Endodermal cell (in vitro differentiated cells): ENCODE data around the gene CNTNAP5. TPM values are rescaled to one million over a fixed set of nuclear protein-coding genes. Genes with fewer than 3 reads are reported as not detected.
A peak's percentile ranks its signal among the peaks of the same experiment; 100 is the strongest.

ENCODE experiments used
- DNase-seq: peaks from one replicate; pipeline ENCODE4 v3.0.0-alpha.2; 2017
- H3K27ac ChIP-seq: 2 replicates; pipeline ENCODE4 v1.5.1; 2013; ENCODE audit warnings: mild to moderate bottlenecking, low read depth, low read length, moderate library complexity
- H3K27me3 ChIP-seq: 2 replicates; pipeline ENCODE4 v1.6.1; 2013; ENCODE audit warnings: mild to moderate bottlenecking, low read length, moderate library complexity; ENCODE audit not compliant: insufficient read depth, control insufficient read depth, poor library complexity, severe bottlenecking
- H3K36me3 ChIP-seq: 2 replicates; pipeline ENCODE4 v1.7.0; 2013; ENCODE audit warnings: mild to moderate bottlenecking, low read length, moderate library complexity; ENCODE audit not compliant: control insufficient read depth, insufficient read depth
- H3K4me1 ChIP-seq: one replicate; pipeline ENCODE4 v1.7.0; 2013; ENCODE audit warnings: low read length; ENCODE audit not compliant: control insufficient read depth, insufficient read depth
- H3K4me3 ChIP-seq: 2 replicates; pipeline ENCODE4 v1.5.1; 2013; ENCODE audit warnings: mild to moderate bottlenecking, low read length, moderate library complexity
- H3K9ac ChIP-seq: 2 replicates; pipeline ENCODE4 v1.6.1; 2013; ENCODE audit warnings: mild to moderate bottlenecking, low read length, moderate library complexity; ENCODE audit not compliant: poor library complexity, severe bottlenecking; ENCODE audit errors: extremely low read depth
- H3K9me3 ChIP-seq: 2 replicates; pipeline ENCODE4 v1.6.1; 2013; ENCODE audit warnings: mild to moderate bottlenecking, low read length, moderate library complexity; ENCODE audit not compliant: control insufficient read depth
- H3K27ac Mint-ChIP-seq: 2 replicates; pipeline ENCODE4 v1.8.0; 2020; ENCODE audit warnings: mixed read lengths
- H3K27me3 Mint-ChIP-seq: 2 replicates; pipeline ENCODE4 v1.8.0; 2021; ENCODE audit warnings: mild to moderate bottlenecking, mixed read lengths; ENCODE audit not compliant: insufficient read depth
- H3K36me3 Mint-ChIP-seq: 2 replicates; pipeline ENCODE4 v1.8.0; 2020; ENCODE audit warnings: low read depth, mixed read lengths
- H3K4me1 Mint-ChIP-seq: 2 replicates; pipeline ENCODE4 v1.8.0; 2020; ENCODE audit warnings: mixed read lengths
- H3K4me3 Mint-ChIP-seq: 2 replicates; pipeline ENCODE4 v1.8.0; 2020; ENCODE audit warnings: mild to moderate bottlenecking, moderate library complexity, mixed read lengths
- H3K9me3 Mint-ChIP-seq: 2 replicates; pipeline ENCODE4 v1.8.0; 2020; ENCODE audit warnings: mild to moderate bottlenecking, mixed read lengths
- CTCF ChIP-seq: fragments of 200-600 bp; sonication (generic); conservative IDR thresholded peaks from 2 replicates; pipeline ENCODE4 v1.5.0; 2021; ENCODE audit warnings: antibody characterized with exemption, mild to moderate bottlenecking
- WGBS, 2 experiments: methylation state at CpG; one replicate each; pipeline versions ENCODE4 v1.1.5 to v1.1.7; 2013; ENCODE audit warnings: missing lambda C conversion rate in 2 of 2, mixed read lengths in 1 of 2; ENCODE audit not compliant: insufficient coverage in 1 of 2, insufficient read length in 1 of 2; 5-methylcytosine and 5-hydroxymethylcytosine counted together
- total RNA-seq, 2 donors: library from RNA; stranded (reverse); fragmentation: NEBNext Ultra II Directional in 1 of 2; extraction: Animal tissue kit (Norgen Biotek cat#: 25700) in 1 of 2; gene quantifications; 2 replicates in 1 of 2; 3 replicates in 1 of 2; pipeline ENCODE4 v1.2.1, GENCODE V29; 2021

The CNTNAP5 gene
- total RNA-seq, 2 donors from 2014 or later, result 0.70 to 4.4 TPM

- Histone ChIP-seq H3K9ac (peak overlapping the region; percentile 57), H3K36me3 (no peaks in the 10 kb centered on the region), H3K27me3 (no peaks in the 10 kb centered on the region), H3K4me3 (no peak overlapping the region), H3K27ac (no peak overlapping the region), H3K9me3 (no peaks in the 10 kb centered on the region), H3K4me1 (peaks cover 19% of the 10 kb centered on the region)
- WGBS, 2 experiments, result 38 to 49% methylated on average over 1 to 6 of the region's 6 CpGs
- Mint-ChIP-seq H3K27me3 (no peaks in the 10 kb centered on the region), H3K4me3 (no peak overlapping the region), H3K36me3 (no peaks in the 10 kb centered on the region), H3K9me3 (no peaks in the 10 kb centered on the region), H3K4me1 (peaks cover 47% of the 10 kb centered on the region), H3K27ac (peak overlapping the region; percentile 83)
- DNase-seq, result peak; percentile 82
- TF ChIP-seq CTCF, result no peak
Measured at GRCh38 chr2:124609667-124610066, 584.6 kb downstream of the CNTNAP5 start.

- Histone ChIP-seq H3K9me3 (no peaks in the 10 kb centered on the region), H3K27ac (no peak overlapping the region), H3K4me1 (peaks cover 19% of the 10 kb centered on the region), H3K27me3 (no peaks in the 10 kb centered on the region), H3K9ac (peak overlapping the region; percentile 57), H3K4me3 (no peak overlapping the region), H3K36me3 (no peaks in the 10 kb centered on the region)
- no peak for TF ChIP-seq CTCF
- Mint-ChIP-seq H3K4me3 (no peak overlapping the region), H3K4me1 (peaks cover 47% of the 10 kb centered on the region), H3K27me3 (no peaks in the 10 kb centered on the region), H3K9me3 (no peaks in the 10 kb centered on the region), H3K36me3 (no peaks in the 10 kb centered on the region), H3K27ac (peak overlapping the region; percentile 83)
- DNase-seq, result peak; percentile 75
Measured at GRCh38 chr2:124610141-124610540, 585.1 kb downstream of the CNTNAP5 start.

- Histone ChIP-seq H3K4me3 (no peak overlapping the region), H3K27ac (no peak overlapping the region), H3K9me3 (no peaks in the 10 kb centered on the region), H3K9ac (peak overlapping the region; percentile 57), H3K36me3 (no peaks in the 10 kb centered on the region), H3K27me3 (no peaks in the 10 kb centered on the region), H3K4me1 (peaks cover 19% of the 10 kb centered on the region)
- Mint-ChIP-seq H3K9me3 (no peaks in the 10 kb centered on the region), H3K36me3 (no peaks in the 10 kb centered on the region), H3K27me3 (no peaks in the 10 kb centered on the region), H3K27ac (peak overlapping the region; percentile 83), H3K4me1 (peaks cover 47% of the 10 kb centered on the region), H3K4me3 (no peak overlapping the region)
- DNase-seq, result no peak
- WGBS, 2 experiments, result 91 to 98% methylated on average over 10 of the region's 10 CpGs
- no peak for TF ChIP-seq CTCF
Measured at GRCh38 chr2:124610866-124611265, 585.8 kb downstream of the CNTNAP5 start.
